Calu3 (cell line): ENCODE results near the gene CDH13. TPM values are rescaled to one million over a fixed set of nuclear protein-coding genes. Genes with fewer than 3 reads are reported as not detected.

ENCODE experiments used
- BruUV-seq: library from RNA; stranded (reverse); fragments of 400-500 nt; replicated peaks from 2 replicates; lab custom pipeline; 2021; lab: Mats Ljungman, UMichigan
- CTCF ChIA-PET: fragments of 300-600 bp; sonication (Branson Sonifier 250); formaldehyde crosslinking; loops from one replicate; lab custom pipeline; 2022; ENCODE audit warnings: antibody characterized with exemption; lab: Charles Lee
- DNase-seq: peaks from one replicate; pipeline ENCODE4 v3.0.0; 2022
- H3K27ac Mint-ChIP-seq: one replicate; pipeline ENCODE4 v1.8.0; 2022; ENCODE audit warnings: mixed read lengths; ENCODE audit not compliant: unreplicated experiment
- H3K27me3 Mint-ChIP-seq: one replicate; pipeline ENCODE4 v1.8.0; 2022; ENCODE audit warnings: mixed read lengths; ENCODE audit not compliant: unreplicated experiment
- H3K36me3 Mint-ChIP-seq: one replicate; pipeline ENCODE4 v1.8.0; 2022; ENCODE audit warnings: mild to moderate bottlenecking, moderate library complexity, mixed read lengths; ENCODE audit not compliant: insufficient read depth, unreplicated experiment
- H3K4me1 Mint-ChIP-seq: one replicate; pipeline ENCODE4 v1.8.0; 2022; ENCODE audit warnings: mild to moderate bottlenecking, low read depth, mixed read lengths; ENCODE audit not compliant: unreplicated experiment
- H3K4me3 Mint-ChIP-seq: one replicate; pipeline ENCODE4 v1.8.0; 2022; ENCODE audit warnings: mild to moderate bottlenecking, low read depth, moderate library complexity, mixed read lengths; ENCODE audit not compliant: unreplicated experiment
- H3K9me3 Mint-ChIP-seq: one replicate; pipeline ENCODE4 v1.8.0; 2022; ENCODE audit warnings: low read depth, mixed read lengths; ENCODE audit not compliant: unreplicated experiment
- CTCF ChIP-seq: fragments of 200-600 bp; IDR thresholded peaks from one replicate; pipeline ENCODE4 v1.8.0; 2022; ENCODE audit warnings: antibody characterized with exemption; ENCODE audit not compliant: unreplicated experiment
- intact Hi-C: fragments of 100-400 bp; cut with micrococcal nuclease; formaldehyde crosslinking; loops from one replicate; pipeline ENCODE4 v1.10.0; 2022; ENCODE audit not compliant: unreplicated experiment
- total RNA-seq: library from RNA; stranded (reverse); gene quantifications from 2 replicates; pipeline ENCODE4 v1.2.3, GENCODE V29; 2022

CDH13 gene
- total RNA-seq, 1 experiment from 2014 or later, result not detected

- no peaks in the 10 kb centered on the region for H3K36me3 Mint-ChIP-seq
- DNase-seq, result no peak
- CTCF ChIA-PET, result no interaction called here
- no TSS peak for BruUV-seq
- H3K9me3 Mint-ChIP-seq, result peaks cover 10% of the 10 kb centered on the region
- H3K27me3 Mint-ChIP-seq, result peaks cover 10% of the 10 kb centered on the region
- no peak overlapping the region for H3K4me3 Mint-ChIP-seq
- H3K27ac Mint-ChIP-seq, result no peak overlapping the region
- H3K4me1 Mint-ChIP-seq, result no peaks in the 10 kb centered on the region
- no peak for TF ChIP-seq CTCF
- intact Hi-C loops, result no loop called here
Measured at GRCh38 chr16:83755391-83755790, 1128.6 kb downstream of the CDH13 start.

DNA sequence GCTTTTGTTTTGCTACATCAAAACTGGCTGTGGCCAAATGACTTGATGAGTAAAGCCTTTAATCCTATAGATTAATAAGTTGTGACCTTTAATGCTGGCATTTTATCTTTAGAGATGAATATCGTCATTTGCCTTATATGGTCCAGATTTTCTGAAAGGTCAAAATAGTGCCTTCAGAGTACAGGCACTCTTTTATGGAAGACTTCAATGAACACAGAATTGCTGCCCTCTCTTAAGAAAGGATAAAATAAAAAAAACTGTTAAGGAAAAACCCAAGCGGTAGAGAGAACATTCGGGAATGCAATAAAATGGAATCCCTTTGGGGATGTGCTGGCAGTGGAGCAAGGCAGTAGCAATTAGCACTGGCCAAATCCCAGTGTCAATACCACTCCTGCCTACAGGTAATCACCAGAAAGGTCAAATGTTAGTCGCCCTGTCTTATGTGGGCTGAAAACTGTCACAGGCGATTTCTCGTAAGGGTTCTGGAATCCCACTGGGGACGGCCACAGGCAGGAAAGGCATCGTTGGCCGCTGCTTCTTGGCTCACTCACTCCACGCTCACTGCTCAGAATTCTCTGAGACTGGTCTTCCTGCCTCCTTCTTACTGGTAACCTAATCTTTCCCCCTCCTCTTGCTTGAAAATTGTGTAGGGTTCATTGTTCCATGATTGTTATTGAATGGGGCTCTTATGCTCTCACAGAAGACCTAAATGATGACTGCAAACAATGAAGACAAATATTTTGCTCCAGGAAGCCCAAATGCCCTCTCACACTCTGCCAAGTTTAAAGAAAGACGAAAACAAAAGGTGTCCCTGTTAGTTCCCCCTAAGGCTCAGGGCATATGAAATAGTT is 1135.6 kb downstream of the CDH13 start:
- DNase-seq, result no peak
- H3K27me3 Mint-ChIP-seq, result no peaks in the 10 kb centered on the region
- no peaks in the 10 kb centered on the region for H3K36me3 Mint-ChIP-seq
- CTCF ChIA-PET, result no interaction called here
- no peaks in the 10 kb centered on the region for H3K4me1 Mint-ChIP-seq
- no peak for TF ChIP-seq CTCF
- no peak overlapping the region for H3K27ac Mint-ChIP-seq
- intact Hi-C loops, result no loop called here
- H3K9me3 Mint-ChIP-seq, result peaks cover 2% of the 10 kb centered on the region
- H3K4me3 Mint-ChIP-seq, result no peak overlapping the region
- BruUV-seq, result no TSS peak

GRCh38 chr16:83762992-83763358 is 1136.2 kb downstream of the CDH13 start:
- no peaks in the 10 kb centered on the region for H3K36me3 Mint-ChIP-seq
- no peaks in the 10 kb centered on the region for H3K27me3 Mint-ChIP-seq
- no peak for DNase-seq
- no peaks in the 10 kb centered on the region for H3K4me1 Mint-ChIP-seq
- peaks cover 2% of the 10 kb centered on the region for H3K9me3 Mint-ChIP-seq
- CTCF ChIA-PET, result no interaction called here
- no peak overlapping the region for H3K27ac Mint-ChIP-seq
- H3K4me3 Mint-ChIP-seq, result no peak overlapping the region
- TF ChIP-seq CTCF, result no peak
- intact Hi-C loops, result no loop called here
- BruUV-seq, result no TSS peak

GRCh38 chr16:83768986-83769385 is 1142.2 kb downstream of the CDH13 start:
- Mint-ChIP-seq H3K4me1 (no peaks in the 10 kb centered on the region), H3K36me3 (no peaks in the 10 kb centered on the region), H3K4me3 (no peak overlapping the region), H3K9me3 (no peaks in the 10 kb centered on the region), H3K27me3 (peaks cover 11% of the 10 kb centered on the region), H3K27ac (no peak overlapping the region)
- CTCF ChIA-PET, result no interaction called here
- intact Hi-C loops, result no loop called here
- DNase-seq, result no peak
- no TSS peak for BruUV-seq
- TF ChIP-seq CTCF, result no peak
